ENCODE results near the gene RBM20. TPM values are rescaled to one million over a fixed set of nuclear protein-coding genes. Genes with fewer than 3 reads are reported as not detected.

The RBM20 gene
- total RNA-seq, 1 donor from 2014 or later = 1.5 TPM

DNA sequence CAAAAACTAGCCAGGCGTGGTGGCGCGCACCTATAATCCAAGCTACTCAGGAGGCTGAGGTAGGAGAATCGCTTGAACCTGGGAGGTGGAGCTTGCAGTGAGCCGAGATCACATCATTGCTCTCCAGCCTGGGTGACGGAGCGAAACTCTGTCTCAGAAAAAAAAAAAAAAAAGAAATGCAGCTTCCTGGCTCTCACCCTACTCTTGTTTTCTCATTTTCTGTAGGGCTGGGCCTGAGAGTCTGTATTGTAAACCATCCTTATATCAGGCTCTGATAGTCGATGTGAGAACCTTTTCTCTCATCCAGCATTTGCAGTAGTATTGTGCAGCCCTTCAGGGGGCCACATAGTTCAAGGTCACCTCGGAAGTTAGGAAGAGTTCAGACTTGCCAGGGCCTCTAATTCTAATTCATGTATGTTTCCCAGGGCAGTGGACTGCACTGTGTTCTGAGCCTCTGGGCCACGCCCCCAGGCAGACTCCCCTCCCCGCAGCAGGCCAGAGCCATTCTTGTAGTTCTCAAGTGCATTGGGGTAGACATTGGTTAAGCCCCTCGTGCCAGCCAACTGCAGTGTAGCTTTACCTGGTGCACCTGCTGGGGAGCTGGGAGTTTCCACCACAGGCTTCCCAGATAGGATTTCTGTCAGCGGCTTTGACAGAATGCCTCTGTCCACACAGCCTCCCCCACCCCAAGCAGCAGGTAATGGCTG lies 189.3 kb downstream of the RBM20 start:
- Mint-ChIP-seq H3K4me1 (ENCODE audit: low read depth) (peaks cover 31% of the 10 kb centered on the region), H3K4me3 (ENCODE audit: low read depth) (no peak overlapping the region), H3K27me3 (no peaks in the 10 kb centered on the region), H3K27ac (peak overlapping the region; percentile 95), H3K9me3 (ENCODE audit: low read depth) (no peaks in the 10 kb centered on the region), H3K36me3 (ENCODE audit: insufficient read depth) (no peaks in the 10 kb centered on the region)
- TF ChIP-seq, protein P1, sequence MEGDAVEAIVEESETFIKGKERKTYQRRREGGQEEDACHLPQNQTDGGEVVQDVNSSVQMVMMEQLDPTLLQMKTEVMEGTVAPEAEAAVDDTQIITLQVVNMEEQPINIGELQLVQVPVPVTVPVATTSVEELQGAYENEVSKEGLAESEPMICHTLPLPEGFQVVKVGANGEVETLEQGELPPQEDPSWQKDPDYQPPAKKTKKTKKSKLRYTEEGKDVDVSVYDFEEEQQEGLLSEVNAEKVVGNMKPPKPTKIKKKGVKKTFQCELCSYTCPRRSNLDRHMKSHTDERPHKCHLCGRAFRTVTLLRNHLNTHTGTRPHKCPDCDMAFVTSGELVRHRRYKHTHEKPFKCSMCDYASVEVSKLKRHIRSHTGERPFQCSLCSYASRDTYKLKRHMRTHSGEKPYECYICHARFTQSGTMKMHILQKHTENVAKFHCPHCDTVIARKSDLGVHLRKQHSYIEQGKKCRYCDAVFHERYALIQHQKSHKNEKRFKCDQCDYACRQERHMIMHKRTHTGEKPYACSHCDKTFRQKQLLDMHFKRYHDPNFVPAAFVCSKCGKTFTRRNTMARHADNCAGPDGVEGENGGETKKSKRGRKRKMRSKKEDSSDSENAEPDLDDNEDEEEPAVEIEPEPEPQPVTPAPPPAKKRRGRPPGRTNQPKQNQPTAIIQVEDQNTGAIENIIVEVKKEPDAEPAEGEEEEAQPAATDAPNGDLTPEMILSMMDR (IDR thresholded peaks at IDR 0.05; ENCODE audit: unreplicated experiment) = no peak
- peak; percentile 16 for DNase-seq (ENCODE audit: low spot score, unreplicated experiment)

DNA sequence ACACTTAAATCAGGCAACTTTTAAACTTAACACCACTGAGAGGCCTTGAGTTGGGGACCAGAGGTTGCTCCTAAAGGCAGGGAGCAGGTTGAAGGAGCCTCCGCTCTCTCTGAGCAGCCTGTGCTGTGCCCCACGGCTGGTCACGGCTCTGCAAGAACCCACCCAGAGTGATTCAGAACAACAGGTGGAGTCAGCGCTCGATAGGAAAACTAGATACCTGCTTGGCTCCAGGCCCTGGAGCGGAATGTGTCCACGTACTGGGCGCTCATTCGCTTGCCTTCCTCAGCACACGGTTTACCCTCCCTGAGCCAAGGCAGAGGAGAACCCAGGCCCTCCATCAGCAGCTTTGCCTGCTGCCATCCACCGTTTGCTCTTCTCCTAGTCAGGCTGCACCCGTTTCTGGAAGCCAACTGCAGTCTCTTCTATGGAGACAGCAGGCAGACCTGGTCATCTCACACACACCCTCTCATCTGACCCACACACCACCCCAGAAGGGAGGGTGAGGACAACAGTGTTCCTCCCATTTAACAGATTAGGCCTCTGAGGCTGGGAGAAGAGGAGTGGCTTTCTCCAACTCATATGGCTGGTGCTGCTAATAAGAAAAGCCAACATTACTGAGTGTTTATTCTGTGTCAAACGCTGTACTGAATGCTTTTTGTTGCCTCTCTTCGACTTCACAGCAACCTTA lies 189.9 kb downstream of the RBM20 start:
- Mint-ChIP-seq H3K27ac (peak overlapping the region; percentile 95), H3K36me3 (ENCODE audit: insufficient read depth) (no peaks in the 10 kb centered on the region), H3K4me1 (ENCODE audit: low read depth) (peaks cover 31% of the 10 kb centered on the region), H3K4me3 (ENCODE audit: low read depth) (no peak overlapping the region), H3K27me3 (no peaks in the 10 kb centered on the region), H3K9me3 (ENCODE audit: low read depth) (no peaks in the 10 kb centered on the region)
- DNase-seq (ENCODE audit: low spot score, unreplicated experiment) = no peak
- TF ChIP-seq, protein P1 (IDR thresholded peaks at IDR 0.05; ENCODE audit: unreplicated experiment) = no peak

DNA sequence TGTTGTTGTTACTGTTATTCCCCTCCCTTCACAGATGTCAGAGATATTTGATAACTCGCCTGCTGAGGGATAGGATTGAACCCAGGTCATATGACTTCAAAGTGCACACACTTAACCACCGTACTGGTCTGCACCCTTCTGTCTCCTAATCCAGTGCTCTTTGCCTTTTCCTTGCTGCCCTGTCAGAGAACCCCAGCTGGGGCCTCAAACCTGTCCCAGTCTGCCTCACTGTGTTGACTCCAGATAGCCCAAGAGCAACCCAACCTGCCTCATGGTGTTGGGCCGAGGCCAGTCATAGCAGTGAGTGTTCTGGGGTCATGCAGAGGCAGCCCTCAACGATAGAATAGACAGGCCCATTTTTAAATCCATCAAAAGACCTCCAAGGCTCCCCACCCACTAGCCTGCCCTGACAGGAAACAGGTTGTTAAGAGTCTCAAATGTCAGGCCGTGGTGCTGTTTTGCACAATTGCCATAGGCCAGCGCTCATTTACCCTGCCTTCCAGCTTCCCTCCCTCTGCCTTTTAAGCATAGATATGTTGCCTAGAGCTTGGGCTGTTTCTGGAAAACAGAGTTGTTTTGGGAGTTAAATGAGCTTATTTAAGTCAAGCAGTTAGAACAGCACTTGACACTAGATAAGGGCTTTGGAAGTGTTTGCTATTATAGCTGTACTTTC lies 190.6 kb downstream of the RBM20 start:
- H3K27ac Mint-ChIP-seq = peak overlapping the region; percentile 95
- no peaks in the 10 kb centered on the region for H3K9me3 Mint-ChIP-seq (ENCODE audit: low read depth)
- H3K4me3 Mint-ChIP-seq (ENCODE audit: low read depth) = no peak overlapping the region
- H3K36me3 Mint-ChIP-seq (ENCODE audit: insufficient read depth) = no peaks in the 10 kb centered on the region
- TF ChIP-seq, protein P1 (IDR thresholded peaks at IDR 0.05; ENCODE audit: unreplicated experiment) = no peak
- H3K27me3 Mint-ChIP-seq = no peaks in the 10 kb centered on the region
- no peak for DNase-seq (ENCODE audit: low spot score, unreplicated experiment)
- H3K4me1 Mint-ChIP-seq (ENCODE audit: low read depth) = peaks cover 33% of the 10 kb centered on the region

GRCh38 chr10:110835841-110836240 lies 191.7 kb downstream of the RBM20 start:
- H3K4me3 Mint-ChIP-seq (ENCODE audit: low read depth) = no peak overlapping the region
- peaks cover 35% of the 10 kb centered on the region for H3K4me1 Mint-ChIP-seq (ENCODE audit: low read depth)
- no peaks in the 10 kb centered on the region for H3K36me3 Mint-ChIP-seq (ENCODE audit: insufficient read depth)
- no peaks in the 10 kb centered on the region for H3K9me3 Mint-ChIP-seq (ENCODE audit: low read depth)
- no peaks in the 10 kb centered on the region for H3K27me3 Mint-ChIP-seq
- H3K27ac Mint-ChIP-seq = no peak overlapping the region
- DNase-seq (ENCODE audit: low spot score, unreplicated experiment) = no peak
- TF ChIP-seq, protein P1 (IDR thresholded peaks at IDR 0.05; ENCODE audit: unreplicated experiment) = no peak

- H3K4me1 Mint-ChIP-seq (ENCODE audit: low read depth) = peaks cover 35% of the 10 kb centered on the region
- no peaks in the 10 kb centered on the region for H3K36me3 Mint-ChIP-seq (ENCODE audit: insufficient read depth)
- DNase-seq (ENCODE audit: low spot score, unreplicated experiment) = no peak
- no peak overlapping the region for H3K4me3 Mint-ChIP-seq (ENCODE audit: low read depth)
- H3K27ac Mint-ChIP-seq = peak overlapping the region; percentile 78
- H3K9me3 Mint-ChIP-seq (ENCODE audit: low read depth) = no peaks in the 10 kb centered on the region
- TF ChIP-seq, protein P1 (IDR thresholded peaks at IDR 0.05; ENCODE audit: unreplicated experiment) = no peak
- H3K27me3 Mint-ChIP-seq = no peaks in the 10 kb centered on the region
Measured at GRCh38 chr10:110836706-110837105, 192.6 kb downstream of the RBM20 start.

Data from progenitor cell of endocrine pancreas (in vitro differentiated cells).